Measurements from ENCODE around the gene UPK3A.
"Not testable (repeated sequence)": the region's sequence is repeated elsewhere in the genome, so short reads cannot be mapped to it uniquely, and the experiment has no call there.

UPK3A gene

GRCh38 chr22:45310331-45310976, 25.7 kb downstream of the UPK3A start:
- no peak for DNase-seq

GRCh38 chr22:45310977-45311531, 26.3 kb downstream of the UPK3A start:
- DNase-seq = no peak

DNA sequence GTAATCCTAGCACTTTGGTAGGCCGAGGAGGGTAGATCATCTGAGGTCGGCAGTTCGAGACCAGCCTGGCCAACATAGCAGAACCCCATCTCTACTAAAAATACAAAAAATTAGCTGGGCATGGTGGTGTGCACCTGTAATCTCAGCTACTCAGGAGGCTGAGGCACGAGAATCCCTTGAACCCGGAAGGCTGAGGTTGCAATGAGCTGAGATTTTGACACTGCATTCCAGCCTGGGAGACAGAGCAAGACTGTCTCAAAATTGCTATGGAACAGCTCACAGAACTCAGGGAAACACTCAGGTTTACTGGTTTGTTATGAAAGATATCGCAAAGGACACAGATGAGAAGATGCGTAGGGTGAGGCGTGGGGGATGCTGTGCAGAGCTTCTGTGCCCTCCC, 27.7 kb downstream of the UPK3A start:
- DNase-seq = no peak

DNA sequence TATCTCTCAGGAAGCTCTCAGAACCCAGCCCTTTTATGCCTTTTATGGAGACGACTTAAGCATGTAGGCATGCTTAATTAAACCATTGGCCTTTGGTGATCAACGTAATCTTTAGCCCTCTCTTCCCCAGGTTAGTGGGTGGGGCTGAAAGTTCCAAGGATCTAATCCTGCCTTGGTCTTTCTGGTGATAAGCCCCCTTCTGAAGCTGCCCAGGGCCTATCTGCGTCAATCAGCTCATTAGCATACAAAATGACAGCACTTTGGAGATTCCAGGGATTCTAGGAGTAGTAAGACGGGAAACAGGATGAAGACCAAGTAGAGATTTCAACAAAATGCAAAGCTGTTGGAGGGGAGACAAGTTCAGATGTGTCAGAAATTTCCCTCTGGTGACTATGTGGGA, 28.1 kb downstream of the UPK3A start:
- no peak for DNase-seq

DNA sequence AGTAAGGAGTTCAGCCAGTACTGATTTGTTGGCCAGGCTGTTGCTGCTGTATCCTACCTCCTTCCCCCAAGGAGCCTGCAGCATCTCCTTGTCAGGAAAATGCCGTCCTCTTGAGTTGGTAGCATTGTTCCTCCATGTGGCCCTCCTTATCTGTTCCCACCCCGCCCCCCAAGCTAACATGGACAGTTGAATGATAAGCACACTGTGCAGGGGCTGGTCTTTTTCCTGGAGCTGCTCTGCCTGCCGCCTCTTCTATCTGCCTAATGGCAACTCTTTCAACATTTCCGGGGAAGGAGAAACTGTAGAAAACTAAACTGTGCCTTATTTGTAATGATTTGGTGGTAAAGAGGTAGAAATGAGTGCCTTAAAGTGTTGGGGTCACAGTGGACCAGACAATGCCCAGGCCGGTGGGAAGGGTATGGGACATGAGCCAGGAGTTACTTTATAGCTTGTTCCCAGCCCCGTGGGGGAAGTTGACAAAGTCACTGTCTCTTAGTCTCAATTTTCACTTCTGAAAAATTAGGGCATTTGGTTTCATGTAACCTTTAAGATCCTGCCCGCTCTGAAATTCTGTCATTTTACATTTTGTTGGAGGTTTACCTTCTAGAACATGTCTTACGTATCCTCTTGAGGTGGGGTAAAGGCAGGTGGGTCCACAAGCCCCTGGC, 29.4 kb downstream of the UPK3A start:
- DNase-seq = no peak

DNA sequence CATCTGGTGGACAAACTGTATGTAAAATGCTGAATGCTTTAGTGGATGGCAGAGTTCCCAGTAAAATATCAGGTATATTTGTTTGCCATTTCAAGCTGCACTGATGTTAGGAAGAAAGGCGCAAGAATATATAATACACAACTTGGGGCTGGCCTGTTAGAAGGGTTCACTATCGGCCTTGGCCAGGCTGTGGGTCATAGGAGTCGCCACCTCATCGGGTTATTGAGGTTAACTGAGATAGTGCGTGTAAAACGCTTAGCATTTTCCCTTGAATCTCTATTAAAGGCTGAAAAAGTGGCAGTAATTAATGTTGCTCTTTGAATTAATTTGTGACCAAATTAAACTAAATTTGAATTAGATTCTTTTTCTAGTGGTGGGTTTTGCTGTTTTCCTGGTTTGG, 30.0 kb downstream of the UPK3A start:
- no peak for DNase-seq

DNA sequence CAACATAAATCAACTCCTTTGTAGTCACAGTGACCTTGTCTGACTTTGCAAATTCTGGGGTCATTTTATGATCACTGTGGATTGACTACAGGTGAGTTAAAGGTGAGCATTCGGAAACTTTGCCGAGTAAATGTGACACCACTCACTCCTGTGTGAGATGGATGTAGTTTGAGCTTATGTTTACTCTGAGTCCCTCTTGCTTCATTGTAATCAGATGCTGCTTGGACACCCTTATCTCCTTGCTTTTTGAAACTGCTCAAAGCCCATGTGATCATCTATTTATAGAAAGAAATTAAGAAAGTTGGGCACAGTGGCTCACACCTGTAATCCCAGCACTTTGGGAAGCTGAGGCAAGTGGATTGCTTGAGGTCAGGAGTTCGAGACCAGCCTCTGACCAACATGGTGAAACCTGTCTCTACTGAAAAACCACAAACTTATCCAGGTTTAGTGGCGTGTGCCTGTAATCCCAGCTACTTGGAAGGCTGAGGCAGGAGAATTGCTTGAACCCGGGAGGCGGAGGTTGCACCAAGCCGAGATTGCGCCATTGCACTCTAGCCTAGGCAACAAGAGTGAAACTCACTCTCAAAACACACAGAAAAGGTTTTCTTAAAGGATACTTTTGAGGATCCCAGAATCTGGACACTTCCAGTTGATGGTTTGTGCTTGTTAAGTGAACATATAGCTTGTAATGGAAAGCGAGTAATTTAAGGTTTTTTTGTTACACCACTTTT, 32.2 kb downstream of the UPK3A start:
- DNase-seq = no peak

DNA sequence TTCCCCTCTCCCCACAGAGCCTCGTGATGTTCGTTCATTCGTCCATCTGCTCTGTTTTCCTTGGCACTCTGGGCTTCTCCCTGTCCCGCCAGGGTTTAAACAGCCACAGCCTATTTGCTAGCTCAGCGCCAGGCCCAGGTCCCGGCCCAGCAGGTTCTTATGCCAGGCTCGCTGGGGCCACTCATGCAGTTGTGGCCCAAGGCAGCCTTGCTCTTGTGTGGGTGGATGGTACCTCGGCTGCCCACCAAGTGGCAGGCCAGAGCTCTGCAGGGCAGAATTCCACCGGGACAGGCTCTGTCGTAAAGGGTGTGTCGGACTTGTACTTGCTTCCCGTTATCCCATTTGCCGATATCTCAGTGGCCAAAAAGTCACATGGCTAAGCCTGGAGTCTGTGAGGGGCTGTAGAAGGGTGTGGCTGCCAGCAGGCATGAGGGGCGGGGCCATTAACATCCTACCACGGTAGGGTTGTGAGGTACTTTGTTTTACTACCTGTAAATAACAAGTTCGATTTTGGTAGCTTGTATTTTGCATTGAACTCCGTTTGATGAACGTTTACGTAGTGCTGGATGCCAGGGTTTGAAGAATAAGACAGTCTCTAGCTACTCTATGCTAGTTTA, 32.9 kb downstream of the UPK3A start:
- DNase-seq = no peak

DNA sequence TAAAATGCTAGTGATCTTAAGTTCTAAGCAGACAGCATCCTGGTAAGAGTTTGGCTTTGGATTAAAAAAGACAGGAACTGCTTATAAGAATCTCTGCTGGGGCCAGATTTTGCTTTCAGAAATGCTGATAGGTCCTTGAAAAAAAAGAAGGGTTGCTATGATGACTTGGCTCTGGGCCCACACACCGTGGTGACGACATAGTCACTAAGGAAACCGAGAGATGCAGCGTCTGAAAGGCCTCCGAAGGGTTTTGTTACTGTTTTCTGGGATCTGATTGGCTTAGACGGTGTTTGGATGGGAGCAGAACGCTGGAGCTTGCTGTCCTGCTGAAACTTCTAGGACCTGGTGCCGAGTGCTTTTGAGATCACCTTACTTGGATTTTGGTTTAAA, 33.4 kb downstream of the UPK3A start:
- DNase-seq = peak; percentile 82

DNA sequence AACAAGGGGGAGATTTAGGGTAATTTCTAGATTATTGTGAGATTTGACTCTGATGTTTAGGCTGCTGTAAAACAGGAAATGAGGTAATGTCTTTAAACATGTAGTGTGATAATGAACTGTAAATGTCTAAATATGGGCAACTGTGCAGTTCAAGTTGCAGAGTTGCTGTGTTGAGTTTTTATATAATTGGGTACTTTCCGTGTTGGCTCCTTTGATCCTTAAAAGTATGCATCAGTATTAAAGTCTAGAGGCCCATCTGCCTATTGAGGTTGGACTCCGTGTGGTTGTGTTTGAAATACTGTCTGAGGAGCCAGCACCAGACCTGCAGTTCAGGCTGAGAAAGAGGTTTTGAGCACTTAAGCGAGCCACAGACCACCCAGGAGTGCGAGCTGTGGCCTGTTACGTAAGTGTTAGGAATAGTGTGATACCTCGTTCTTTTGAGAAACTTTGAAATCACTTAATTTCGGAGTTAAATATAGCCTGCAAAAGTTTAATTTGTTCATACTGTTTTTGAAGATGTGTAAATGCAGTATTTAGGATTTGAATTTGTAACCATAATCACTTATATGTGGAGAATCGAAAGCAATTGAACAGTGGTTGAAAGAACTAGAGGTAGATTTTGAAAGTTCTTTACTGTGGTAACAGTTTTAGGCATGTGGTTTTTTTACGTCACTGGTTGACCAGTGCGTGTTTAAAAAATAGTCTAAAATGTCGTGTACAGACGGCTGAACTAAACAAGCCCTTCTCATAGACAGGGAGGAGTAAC, 34.0 kb downstream of the UPK3A start:
- peak; percentile 35 for DNase-seq

- DNase-seq = no peak
Measured at GRCh38 chr22:45319324-45319685, 34.6 kb downstream of the UPK3A start.

DNA sequence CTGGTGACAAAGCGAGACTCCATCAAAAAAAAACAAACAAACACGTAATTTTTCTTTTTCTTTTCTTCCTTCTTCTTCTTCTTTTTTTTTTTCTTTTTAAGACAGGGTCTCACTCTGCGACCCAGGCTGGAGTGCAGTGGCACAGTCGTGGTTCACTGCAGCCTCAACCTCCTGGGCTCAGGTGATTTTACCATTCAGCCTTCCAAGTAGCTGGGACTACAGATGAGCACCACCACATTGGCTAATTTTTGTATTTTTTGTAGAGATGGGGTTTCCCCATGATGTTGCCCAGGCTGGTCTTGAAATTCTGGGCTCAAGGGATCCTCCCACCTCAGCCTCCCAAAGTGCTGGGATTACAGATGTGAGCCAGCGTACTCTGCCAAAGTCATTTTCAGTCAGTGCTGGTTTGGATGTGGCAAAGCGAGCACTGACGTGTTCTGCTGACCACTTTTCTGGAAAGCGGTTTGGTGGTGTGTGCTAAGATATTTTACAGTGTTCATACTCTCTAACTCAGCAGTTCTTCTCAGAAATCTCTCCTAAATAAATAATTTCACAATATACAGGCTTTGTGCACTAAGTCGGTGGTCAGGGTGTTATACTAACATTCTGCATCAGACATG, 35.7 kb downstream of the UPK3A start:
- DNase-seq = no peak

GRCh38 chr22:45321827-45322226, 37.1 kb downstream of the UPK3A start:
- DNase-seq = no peak

GRCh38 chr22:45322873-45323525, 38.2 kb downstream of the UPK3A start:
- no peak for DNase-seq

- DNase-seq = no peak
Measured at GRCh38 chr22:45323695-45324094, 38.9 kb downstream of the UPK3A start.

DNA sequence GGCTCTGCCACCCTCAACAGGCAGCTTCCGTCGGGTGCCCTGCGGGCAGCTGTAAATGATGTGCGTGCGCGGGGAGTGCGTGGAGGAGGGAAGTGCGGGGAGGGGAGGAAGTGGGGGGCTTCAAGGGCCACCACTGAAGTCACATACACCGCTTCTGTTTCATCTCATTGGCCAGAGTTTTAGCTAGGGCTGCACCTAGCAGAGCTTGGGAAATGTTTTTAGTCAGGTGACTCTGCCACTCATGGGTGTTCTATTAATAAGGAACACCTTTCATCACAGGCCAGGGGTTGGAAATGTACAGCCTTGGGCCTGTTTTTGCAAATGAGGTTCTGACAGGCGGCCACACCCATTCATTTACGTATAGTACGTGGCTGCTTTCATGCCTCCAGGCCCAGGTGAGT, 39.6 kb downstream of the UPK3A start:
- no peak for DNase-seq

DNA sequence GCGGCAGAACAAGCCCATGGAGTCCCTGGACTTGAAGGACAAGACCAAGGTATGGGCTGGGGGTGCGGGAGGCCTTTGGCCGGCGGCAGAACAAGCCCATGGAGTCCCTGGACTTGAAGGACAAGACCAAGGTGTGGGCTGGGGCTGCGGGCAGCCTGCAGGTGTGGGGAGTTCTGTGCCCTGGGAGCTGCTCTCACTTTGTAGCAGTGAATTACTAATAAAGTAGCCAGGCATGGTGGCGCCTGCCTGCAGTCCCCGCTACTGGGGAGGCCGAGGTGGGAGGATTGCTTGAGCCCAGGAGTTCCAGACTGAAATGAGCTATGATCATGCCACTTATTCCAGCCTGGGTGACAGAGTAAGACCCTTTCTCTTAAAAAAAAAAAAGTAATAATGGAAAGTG, 43.5 kb downstream of the UPK3A start:
- not testable (repeated sequence) for DNase-seq

GRCh38 chr22:45328822-45329529, 44.2 kb downstream of the UPK3A start:
- DNase-seq = no peak

DNA sequence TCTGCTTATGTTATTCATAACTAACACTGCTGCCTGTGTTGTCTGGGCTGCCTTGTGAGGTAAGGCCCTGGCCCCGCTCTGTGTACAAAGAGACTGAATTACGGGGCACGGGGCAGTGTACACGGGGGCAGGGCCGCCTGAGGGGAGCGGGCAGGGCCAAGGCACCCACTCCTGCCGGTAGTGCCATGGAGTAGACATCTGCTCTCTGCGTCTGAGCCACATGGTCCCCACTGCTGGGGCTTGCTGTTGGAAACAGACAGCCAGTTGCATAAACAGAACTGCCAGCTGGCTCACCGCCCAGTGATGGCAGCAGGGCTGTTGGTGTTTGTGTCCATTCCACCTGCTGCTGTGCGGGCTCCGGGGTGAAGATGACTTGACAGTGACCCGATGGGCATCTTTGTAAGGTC, 44.8 kb downstream of the UPK3A start:
- DNase-seq = no peak

DNA sequence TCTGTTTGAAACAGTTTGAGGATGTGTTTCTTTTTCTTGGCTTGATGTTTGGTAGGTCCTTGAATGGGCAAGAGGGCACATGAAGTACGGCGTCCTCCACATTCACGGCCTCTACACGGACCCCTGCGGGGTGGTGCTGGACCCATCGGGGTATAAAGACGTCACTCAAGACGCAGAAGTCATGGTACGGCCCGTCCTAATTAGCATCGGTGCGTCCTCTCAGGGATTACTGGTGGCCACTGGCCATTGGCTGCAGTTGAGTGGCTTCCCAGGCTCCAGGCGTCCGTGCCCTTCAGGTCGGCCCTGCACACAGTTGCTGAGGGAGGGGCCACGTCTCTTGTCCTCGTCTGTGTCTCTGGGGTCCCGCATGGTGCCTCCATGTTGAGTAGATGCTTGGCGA, 45.8 kb downstream of the UPK3A start:
- DNase-seq = no peak

DNA sequence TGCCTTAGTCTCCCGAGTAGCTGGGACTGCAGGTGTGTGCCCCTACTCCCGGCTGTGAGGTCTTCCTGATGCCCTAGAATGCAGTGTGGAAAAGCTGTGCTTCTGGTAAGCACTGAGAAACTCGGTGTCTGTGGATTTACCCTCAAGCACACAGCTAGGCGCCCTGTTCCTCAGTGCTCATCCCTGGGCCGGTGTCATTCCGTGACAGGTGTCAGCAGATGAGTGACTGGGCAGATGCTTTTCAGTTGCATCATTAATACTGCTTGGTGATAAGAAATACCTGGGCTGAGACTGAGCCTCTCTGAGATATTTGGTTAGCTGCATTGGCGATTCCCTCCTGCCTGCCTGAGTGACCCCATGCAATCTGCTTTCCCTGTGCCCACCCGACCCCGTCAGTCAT, 46.7 kb downstream of the UPK3A start:
- no peak for DNase-seq

Data from stimulated activated naive CD4-positive, alpha-beta T cell treated with Interleukin-2 at 50 U/mL for 16 hours (primary cell).